Transverse colon (tissue), 4 donors: ENCODE measurements around the gene CDHR2. TPM values are rescaled to one million over a fixed set of nuclear protein-coding genes. Genes with fewer than 3 reads are reported as not detected.

Experiments used
- DNase-seq: peaks from one replicate; pipeline ENCODE4 v3.0.0-alpha.2; 2019
- H3K27ac ChIP-seq, 4 donors: fragments of 200-600 bp; sonication (generic); 2 replicates each; pipeline ENCODE4 v1.5.1; 2016 to 2018; ENCODE audit warnings: inconsistent platforms in 4 of 4
- H3K27me3 ChIP-seq: fragments of 200-600 bp; sonication (generic); 2 replicates; pipeline ENCODE4 v1.5.1; 2017; ENCODE audit warnings: inconsistent platforms
- H3K36me3 ChIP-seq, 4 donors: fragments of 200-600 bp; sonication (generic); 2 replicates each; pipeline ENCODE4 v1.5.1; 2017 to 2019; ENCODE audit warnings: inconsistent platforms in 4 of 4
- H3K4me1 ChIP-seq, 4 donors: fragments of 200-600 bp; sonication (generic); 2 replicates each; pipeline ENCODE4 v1.5.1; 2017 to 2020; ENCODE audit warnings: inconsistent platforms in 4 of 4
- H3K4me3 ChIP-seq, 4 donors: fragments of 200-600 bp; sonication (generic); 1 replicate in 1 of 4; 2 replicates in 3 of 4; pipeline versions ENCODE4 v1.5.1 to v1.6.1; 2017 to 2019; ENCODE audit warnings: inconsistent platforms in 4 of 4
- H3K9me3 ChIP-seq, 2 donors: fragments of 200-600 bp; sonication (generic); 2 replicates each; pipeline ENCODE4 v1.5.1; 2017 to 2019; ENCODE audit warnings: inconsistent platforms in 2 of 2
- EP300 ChIP-seq: sonication (generic); formaldehyde crosslinking; IDR thresholded peaks from one replicate; pipeline ENCODE4 v1.6.1; 2017; ENCODE audit warnings: antibody characterized with exemption, low read depth
- POLR2A ChIP-seq: fragments of 450-650 bp; IDR thresholded peaks from one replicate; pipeline ENCODE4 v1.6.1; 2016; ENCODE audit warnings: antibody characterized with exemption, mild to moderate bottlenecking, moderate library complexity
- POLR2AphosphoS5 ChIP-seq, 3 donors: sonication (generic); formaldehyde crosslinking; IDR thresholded peaks; one replicate each; pipeline ENCODE4 v1.6.1; 2016; ENCODE audit warnings: antibody characterized with exemption in 3 of 3
- WGBS, 2 donors: methylation state at CpG; one replicate each; pipeline ENCODE4 v1.1.5; 2018; ENCODE audit warnings: low coverage in 1 of 2; 5-methylcytosine and 5-hydroxymethylcytosine counted together
- in situ Hi-C, 4 donors: fragments of 200-750 bp; cut with MboI; loops; one replicate each; pipeline versions ENCODE4 v1.15.0 to v1.15.1; 2017; ENCODE audit warnings: low sequenced_read_pairs in 3 of 4, low pct_ligation_motif_present in 1 of 4, low pct_unique_long_range_greater_than_20kb in 1 of 4
- intact Hi-C: fragments of 100-400 bp; cut with DNase I; formaldehyde crosslinking; loops from one replicate; pipeline ENCODE4 v1.15.1; 2023; ENCODE audit warnings: low total_unique reads
- total RNA-seq, 4 donors: library from RNA; depleted of rRNA; stranded (reverse); fragments of >200 nt; gene quantifications; one replicate each; pipeline ENCODE4 v1.1.0, GENCODE V29; 2016
- TF ChIP-seq, protein P1 (sequence below), 5 experiments: fragments of 200-600 bp in 3 of 5; fragments of 450-650 bp in 2 of 5; sonication (generic) in 3 of 5; IDR thresholded peaks; 1 replicate in 2 of 5; 2 replicates in 3 of 5; pipeline ENCODE4 v1.5.1; 2016 to 2017; ENCODE audit warnings: antibody characterized with exemption in 5 of 5, inconsistent platforms in 3 of 5, mild to moderate bottlenecking in 2 of 5, moderate library complexity in 1 of 5

Gene CDHR2
- total RNA-seq, 4 donors from 2014 or later: 15.5 to 257 (median 104) TPM

GRCh38 chr5:176629317-176629852 lies 80.2 kb downstream of the CDHR2 start:
- intact Hi-C loops (no loop called here), in situ Hi-C loops (no loop called here)
- DNase-seq: no peak
- peaks cover 0 to 19% (median 15%) of the 10 kb centered on the region in 4 donors for H3K4me1 ChIP-seq
- no peaks in the 10 kb centered on the region for H3K9me3 ChIP-seq
- H3K36me3 ChIP-seq: no peaks in the 10 kb centered on the region
- peaks cover 94% of the 10 kb centered on the region for H3K27me3 ChIP-seq
- TF ChIP-seq EP300 (no peak), POLR2A (no peak), POLR2AphosphoS5 (IDR thresholded peaks at IDR 0.05) (no peak)
- TF ChIP-seq, protein P1, sequence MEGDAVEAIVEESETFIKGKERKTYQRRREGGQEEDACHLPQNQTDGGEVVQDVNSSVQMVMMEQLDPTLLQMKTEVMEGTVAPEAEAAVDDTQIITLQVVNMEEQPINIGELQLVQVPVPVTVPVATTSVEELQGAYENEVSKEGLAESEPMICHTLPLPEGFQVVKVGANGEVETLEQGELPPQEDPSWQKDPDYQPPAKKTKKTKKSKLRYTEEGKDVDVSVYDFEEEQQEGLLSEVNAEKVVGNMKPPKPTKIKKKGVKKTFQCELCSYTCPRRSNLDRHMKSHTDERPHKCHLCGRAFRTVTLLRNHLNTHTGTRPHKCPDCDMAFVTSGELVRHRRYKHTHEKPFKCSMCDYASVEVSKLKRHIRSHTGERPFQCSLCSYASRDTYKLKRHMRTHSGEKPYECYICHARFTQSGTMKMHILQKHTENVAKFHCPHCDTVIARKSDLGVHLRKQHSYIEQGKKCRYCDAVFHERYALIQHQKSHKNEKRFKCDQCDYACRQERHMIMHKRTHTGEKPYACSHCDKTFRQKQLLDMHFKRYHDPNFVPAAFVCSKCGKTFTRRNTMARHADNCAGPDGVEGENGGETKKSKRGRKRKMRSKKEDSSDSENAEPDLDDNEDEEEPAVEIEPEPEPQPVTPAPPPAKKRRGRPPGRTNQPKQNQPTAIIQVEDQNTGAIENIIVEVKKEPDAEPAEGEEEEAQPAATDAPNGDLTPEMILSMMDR (IDR thresholded peaks at IDR 0.05): no peak
- H3K27ac ChIP-seq: no peak overlapping the region
- 20% methylated on average over 25 of the region's 34 CpGs; no CpG with 5 or more reads in 1 of the 2 donors for WGBS, 2 donors
- no peak overlapping the region for H3K4me3 ChIP-seq

- H3K27ac ChIP-seq: no peak within 1 kb of the TSS
- H3K4me1 ChIP-seq: peaks cover 0 to 19% (median 15%) of the 10 kb centered on the region in 4 donors
- in situ Hi-C loops (no loop called here), intact Hi-C loops (no loop called here)
- peak within 1 kb of the TSS in 2 of 4 donors; percentile 17 to 38 for H3K4me3 ChIP-seq
- no peaks in the 10 kb centered on the region for H3K9me3 ChIP-seq
- TF ChIP-seq POLR2A: no peak
- TF ChIP-seq, protein P1 (IDR thresholded peaks at IDR 0.05): no peak
- TF ChIP-seq EP300: no peak
- no peak for TF ChIP-seq POLR2AphosphoS5 (IDR thresholded peaks at IDR 0.05)
- H3K27me3 ChIP-seq: peaks cover 91% of the 10 kb centered on the region
- no peak for DNase-seq
- no peaks in the 10 kb centered on the region for H3K36me3 ChIP-seq
- WGBS, 2 donors: 1% methylated on average over 48 of the region's 94 CpGs; no CpG with 5 or more reads in 1 of the 2 donors
Measured at GRCh38 chr5:176629853-176630680, 80.9 kb downstream of the CDHR2 start, which contains the start of the genes EIF4E1B and SNCB. Gene EIF4E1B, plus strand, starts transcription at chr5:176630675. Its CDS starts 12,113 bp downstream, at chr5:176642788. Gene SNCB, minus strand, starts transcription at chr5:176630534. Its CDS starts 880 bp downstream, at chr5:176629654.

- H3K4me3 ChIP-seq: peak overlapping the region in 2 of 4 donors; percentile 17 to 38
- H3K4me1 ChIP-seq: peaks cover 0 to 19% (median 15%) of the 10 kb centered on the region in 4 donors
- in situ Hi-C loops: no loop called here
- no peaks in the 10 kb centered on the region for H3K9me3 ChIP-seq
- H3K36me3 ChIP-seq: no peaks in the 10 kb centered on the region
- H3K27me3 ChIP-seq: peaks cover 91% of the 10 kb centered on the region
- DNase-seq: no peak
- TF ChIP-seq POLR2A (no peak), POLR2AphosphoS5 (IDR thresholded peaks at IDR 0.05) (no peak), EP300 (no peak)
- TF ChIP-seq, protein P1 (IDR thresholded peaks at IDR 0.05): no peak
- intact Hi-C loops: no loop called here
- 5 to 24% methylated on average over 8 to 20 of the region's 20 CpGs for WGBS, 2 donors
- no peak overlapping the region for H3K27ac ChIP-seq
Measured at GRCh38 chr5:176630681-176631222, 81.6 kb downstream of the CDHR2 start.
